Calu3 (cell line): ENCODE results near the gene DAAM2. TPM values are rescaled to one million over a fixed set of nuclear protein-coding genes. Genes with fewer than 3 reads are reported as not detected.

Source experiments
- BruUV-seq: library from RNA; stranded (reverse); fragments of 400-500 nt; replicated peaks from 2 replicates; lab custom pipeline; 2021; lab: Mats Ljungman, UMichigan
- CTCF ChIA-PET: fragments of 300-600 bp; sonication (Branson Sonifier 250); formaldehyde crosslinking; loops from one replicate; lab custom pipeline; 2022; ENCODE audit warnings: antibody characterized with exemption; lab: Charles Lee
- DNase-seq: peaks from one replicate; pipeline ENCODE4 v3.0.0; 2022
- H3K27ac Mint-ChIP-seq: one replicate; pipeline ENCODE4 v1.8.0; 2022; ENCODE audit warnings: mixed read lengths; ENCODE audit not compliant: unreplicated experiment
- H3K27me3 Mint-ChIP-seq: one replicate; pipeline ENCODE4 v1.8.0; 2022; ENCODE audit warnings: mixed read lengths; ENCODE audit not compliant: unreplicated experiment
- H3K36me3 Mint-ChIP-seq: one replicate; pipeline ENCODE4 v1.8.0; 2022; ENCODE audit warnings: mild to moderate bottlenecking, moderate library complexity, mixed read lengths; ENCODE audit not compliant: insufficient read depth, unreplicated experiment
- H3K4me1 Mint-ChIP-seq: one replicate; pipeline ENCODE4 v1.8.0; 2022; ENCODE audit warnings: mild to moderate bottlenecking, low read depth, mixed read lengths; ENCODE audit not compliant: unreplicated experiment
- H3K4me3 Mint-ChIP-seq: one replicate; pipeline ENCODE4 v1.8.0; 2022; ENCODE audit warnings: mild to moderate bottlenecking, low read depth, moderate library complexity, mixed read lengths; ENCODE audit not compliant: unreplicated experiment
- H3K9me3 Mint-ChIP-seq: one replicate; pipeline ENCODE4 v1.8.0; 2022; ENCODE audit warnings: low read depth, mixed read lengths; ENCODE audit not compliant: unreplicated experiment
- intact Hi-C: fragments of 100-400 bp; cut with micrococcal nuclease; formaldehyde crosslinking; loops from one replicate; pipeline ENCODE4 v1.10.0; 2022; ENCODE audit not compliant: unreplicated experiment
- total RNA-seq: library from RNA; stranded (reverse); gene quantifications from 2 replicates; pipeline ENCODE4 v1.2.3, GENCODE V29; 2022
- TF ChIP-seq, protein P1 (sequence below): fragments of 200-600 bp; IDR thresholded peaks from one replicate; pipeline ENCODE4 v1.8.0; 2022; ENCODE audit warnings: antibody characterized with exemption; ENCODE audit not compliant: unreplicated experiment

Gene DAAM2
- total RNA-seq, 1 experiment from 2014 or later, result not detected

DNA sequence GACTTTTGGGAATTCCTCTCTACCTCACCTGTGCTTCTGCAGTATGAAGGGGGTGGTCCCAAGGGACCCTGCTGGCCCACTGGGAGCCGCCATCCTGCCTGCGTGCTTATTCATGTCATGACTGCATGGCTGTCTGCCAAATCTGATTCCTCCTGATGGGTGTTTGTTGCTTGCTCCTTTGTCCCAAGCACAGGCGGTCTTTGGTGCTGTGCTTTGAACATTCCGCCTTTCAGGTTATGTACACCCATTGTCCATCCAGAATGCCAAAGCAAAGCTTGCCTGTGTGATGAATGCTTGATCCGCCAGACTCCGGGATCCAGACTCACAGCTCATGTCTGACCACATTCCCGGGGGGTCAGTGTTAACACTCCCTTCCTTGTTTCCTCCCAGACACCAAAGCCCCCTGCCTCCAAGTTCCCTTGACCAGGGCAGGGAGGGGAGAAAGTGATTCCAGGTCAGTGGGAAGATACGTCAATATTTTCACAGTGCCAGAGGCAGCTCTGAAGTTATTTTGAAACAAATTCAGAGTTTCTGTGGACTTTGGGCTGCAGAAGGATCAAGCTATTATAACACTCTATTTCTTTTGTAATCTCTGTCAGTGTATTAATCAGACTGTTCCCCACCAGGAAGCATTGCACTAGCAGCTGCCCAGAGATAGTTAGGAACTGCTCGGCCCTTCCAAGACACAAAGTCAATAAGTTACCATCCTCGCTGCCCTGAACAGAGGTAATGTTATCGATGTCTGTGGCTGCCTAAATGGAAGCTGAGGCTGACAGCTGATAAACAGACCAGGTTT lies 9.5 kb downstream of the DAAM2 start:
- no peak overlapping the region for H3K4me3 Mint-ChIP-seq
- TF ChIP-seq, protein P1, sequence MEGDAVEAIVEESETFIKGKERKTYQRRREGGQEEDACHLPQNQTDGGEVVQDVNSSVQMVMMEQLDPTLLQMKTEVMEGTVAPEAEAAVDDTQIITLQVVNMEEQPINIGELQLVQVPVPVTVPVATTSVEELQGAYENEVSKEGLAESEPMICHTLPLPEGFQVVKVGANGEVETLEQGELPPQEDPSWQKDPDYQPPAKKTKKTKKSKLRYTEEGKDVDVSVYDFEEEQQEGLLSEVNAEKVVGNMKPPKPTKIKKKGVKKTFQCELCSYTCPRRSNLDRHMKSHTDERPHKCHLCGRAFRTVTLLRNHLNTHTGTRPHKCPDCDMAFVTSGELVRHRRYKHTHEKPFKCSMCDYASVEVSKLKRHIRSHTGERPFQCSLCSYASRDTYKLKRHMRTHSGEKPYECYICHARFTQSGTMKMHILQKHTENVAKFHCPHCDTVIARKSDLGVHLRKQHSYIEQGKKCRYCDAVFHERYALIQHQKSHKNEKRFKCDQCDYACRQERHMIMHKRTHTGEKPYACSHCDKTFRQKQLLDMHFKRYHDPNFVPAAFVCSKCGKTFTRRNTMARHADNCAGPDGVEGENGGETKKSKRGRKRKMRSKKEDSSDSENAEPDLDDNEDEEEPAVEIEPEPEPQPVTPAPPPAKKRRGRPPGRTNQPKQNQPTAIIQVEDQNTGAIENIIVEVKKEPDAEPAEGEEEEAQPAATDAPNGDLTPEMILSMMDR, result no peak

DNA sequence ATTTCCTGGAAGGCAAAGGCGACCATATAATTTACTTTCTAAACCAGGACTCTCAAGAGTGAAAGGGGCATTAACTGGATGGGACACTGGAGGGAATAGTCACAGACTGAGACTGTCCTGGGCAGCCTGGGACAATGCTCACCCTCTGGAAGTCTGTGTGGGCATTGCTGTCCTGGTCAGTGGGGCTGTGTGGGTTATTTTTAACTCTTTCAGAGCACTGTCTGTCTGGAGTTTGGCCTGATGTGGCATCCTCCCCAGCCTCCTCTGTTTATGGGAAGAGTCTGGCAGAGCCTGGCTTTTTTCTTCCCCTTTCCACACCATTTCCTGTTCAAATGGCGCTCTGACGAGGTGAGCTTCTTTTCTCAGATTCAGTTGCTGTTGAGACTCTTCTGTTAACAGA lies 11.7 kb downstream of the DAAM2 start:
- Mint-ChIP-seq H3K36me3 (no peaks in the 10 kb centered on the region), H3K4me3 (no peak overlapping the region), H3K27me3 (peaks cover 67% of the 10 kb centered on the region), H3K4me1 (peaks cover 9% of the 10 kb centered on the region), H3K27ac (no peak overlapping the region), H3K9me3 (no peaks in the 10 kb centered on the region)
- CTCF ChIA-PET, result interaction anchor here (0.8 kb wide), 1 partner anchor 40 kb away, joined by 3 read pairs; no protein-coding TSS in a partner anchor
- no peak for DNase-seq
- BruUV-seq, result no TSS peak
- intact Hi-C loops, result no loop called here
- TF ChIP-seq, protein P1, result no peak

More for the DNA sequence above, 9.5 kb downstream of the DAAM2 start:
- intact Hi-C loops, result no loop called here
- no peak for DNase-seq
- CTCF ChIA-PET, result no interaction called here
- Mint-ChIP-seq H3K4me1 (peaks cover 9% of the 10 kb centered on the region), H3K27ac (no peak overlapping the region), H3K36me3 (no peaks in the 10 kb centered on the region), H3K9me3 (no peaks in the 10 kb centered on the region), H3K27me3 (peaks cover 71% of the 10 kb centered on the region)
- no TSS peak for BruUV-seq

DNA sequence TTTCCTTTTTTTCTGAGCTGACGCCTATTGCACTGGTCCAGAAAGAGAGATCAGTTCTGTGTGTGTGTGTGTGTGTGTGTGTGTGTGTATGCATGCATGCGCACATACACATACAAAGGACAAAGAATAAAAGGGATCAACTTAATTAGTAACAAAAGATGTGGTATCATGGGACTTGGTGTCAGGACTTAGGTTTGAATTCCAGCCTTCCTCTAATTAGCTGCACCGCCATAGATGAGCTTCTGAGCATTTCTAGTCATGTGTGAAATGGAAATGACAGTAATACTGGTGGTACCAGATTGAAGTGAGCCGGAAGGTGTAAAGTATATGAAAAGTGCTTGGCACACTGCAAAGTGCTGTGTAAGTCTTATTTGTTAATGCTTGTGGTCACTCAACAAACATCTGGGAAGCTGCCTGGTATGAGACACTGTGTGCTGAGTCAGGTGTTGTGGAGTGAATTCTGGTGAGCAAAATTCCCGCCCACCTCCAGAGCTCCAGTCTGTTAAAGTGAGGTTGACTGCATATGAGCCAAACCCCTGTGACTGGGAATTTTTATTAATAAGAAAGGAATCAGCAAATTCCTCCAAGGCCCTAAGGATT lies 12.4 kb downstream of the DAAM2 start:
- CTCF ChIA-PET, result interaction anchor here (0.7 to 0.8 kb wide), 2 partner anchors 39 to 404 kb away, joined by 3 to 4 read pairs; no protein-coding TSS in a partner anchor
- no TSS peak for BruUV-seq
- DNase-seq, result no peak
- peaks cover 67% of the 10 kb centered on the region for H3K27me3 Mint-ChIP-seq
- no peaks in the 10 kb centered on the region for H3K36me3 Mint-ChIP-seq
- H3K27ac Mint-ChIP-seq, result no peak overlapping the region
- H3K4me1 Mint-ChIP-seq, result peaks cover 9% of the 10 kb centered on the region
- no peak overlapping the region for H3K4me3 Mint-ChIP-seq
- intact Hi-C loops, result no loop called here
- TF ChIP-seq, protein P1, result no peak
- no peaks in the 10 kb centered on the region for H3K9me3 Mint-ChIP-seq

DNA sequence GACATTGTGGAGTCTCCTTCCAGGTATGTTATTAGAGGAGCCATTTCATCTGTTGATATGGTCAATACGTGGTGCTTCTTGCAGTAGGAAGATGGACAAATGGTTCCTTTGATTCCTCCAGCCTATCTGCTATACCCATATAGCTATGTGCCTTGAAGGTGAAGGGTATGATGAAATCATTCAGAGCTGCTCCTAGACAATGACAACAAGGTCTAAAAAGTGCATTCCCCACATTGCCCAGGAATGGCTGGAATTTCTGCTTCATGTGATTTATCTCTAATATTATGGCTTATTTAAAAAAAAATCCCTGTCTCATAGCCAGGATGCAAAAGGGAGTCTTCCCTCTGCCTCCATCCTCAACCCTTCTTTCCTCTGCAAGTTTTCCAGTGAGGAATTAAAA lies 14.1 kb downstream of the DAAM2 start:
- Mint-ChIP-seq H3K27me3 (peaks cover 67% of the 10 kb centered on the region), H3K27ac (no peak overlapping the region), H3K4me3 (no peak overlapping the region), H3K36me3 (no peaks in the 10 kb centered on the region), H3K4me1 (peaks cover 9% of the 10 kb centered on the region), H3K9me3 (no peaks in the 10 kb centered on the region)
- CTCF ChIA-PET, result no interaction called here
- no peak for DNase-seq
- TF ChIP-seq, protein P1, result no peak
- no TSS peak for BruUV-seq
- intact Hi-C loops, result no loop called here
